NCI-H524 (cell line): ENCODE data around the gene PTPRCAP.
"Not testable (repeated sequence)": the region's sequence is repeated elsewhere in the genome, so short reads cannot be mapped to it uniquely, and the experiment has no call there.

Experiments used
- DNase-seq, 2 experiments: peaks; one replicate each; lab custom pipeline; 2025; lab: John Stamatoyannopoulos, UW

Gene PTPRCAP, protein sequence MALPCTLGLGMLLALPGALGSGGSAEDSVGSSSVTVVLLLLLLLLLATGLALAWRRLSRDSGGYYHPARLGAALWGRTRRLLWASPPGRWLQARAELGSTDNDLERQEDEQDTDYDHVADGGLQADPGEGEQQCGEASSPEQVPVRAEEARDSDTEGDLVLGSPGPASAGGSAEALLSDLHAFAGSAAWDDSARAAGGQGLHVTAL

DNA sequence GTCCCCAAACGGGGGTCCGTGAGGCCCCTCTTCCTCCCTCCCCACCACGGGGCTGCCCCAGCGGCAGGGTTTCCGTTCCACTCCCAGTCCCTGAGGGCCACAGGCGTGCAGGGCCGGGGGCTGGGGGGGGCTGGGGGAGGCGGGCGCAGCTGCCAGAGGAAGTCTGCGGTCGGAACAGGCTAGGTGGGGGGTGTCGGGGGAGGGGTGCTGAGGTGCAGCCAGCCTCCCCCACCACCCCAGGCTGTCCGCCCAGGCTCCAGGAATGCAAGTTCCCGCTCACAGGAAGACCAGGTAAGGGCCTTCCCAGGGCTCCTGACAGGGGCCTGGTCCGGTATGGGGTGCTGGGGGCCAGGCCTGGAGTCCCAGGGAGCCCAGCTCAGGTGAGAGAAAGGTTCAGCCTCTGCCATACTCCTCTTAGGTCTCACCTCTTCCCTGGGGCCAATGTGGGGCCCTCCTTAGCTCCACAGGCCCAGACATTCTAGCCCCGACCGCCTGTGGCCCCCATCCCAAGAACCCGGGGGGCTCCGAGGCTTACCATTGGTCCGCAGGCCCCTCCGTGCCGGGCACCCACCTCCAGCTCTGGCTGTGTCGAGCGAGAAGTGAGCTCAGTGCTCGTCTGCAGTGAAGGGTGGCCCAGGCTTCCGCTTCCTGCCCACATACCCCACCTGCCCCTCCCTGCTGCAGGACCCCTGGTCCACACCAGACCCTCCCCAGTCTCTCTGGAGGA is at the start of gene PTPRCAP:
Gene PTPRCAP, minus strand, starts transcription at position 601 of the 727 bp plus-strand sequence. Its CDS starts 63 bp downstream, at position 538.
- DNase-seq = no peak

DNA sequence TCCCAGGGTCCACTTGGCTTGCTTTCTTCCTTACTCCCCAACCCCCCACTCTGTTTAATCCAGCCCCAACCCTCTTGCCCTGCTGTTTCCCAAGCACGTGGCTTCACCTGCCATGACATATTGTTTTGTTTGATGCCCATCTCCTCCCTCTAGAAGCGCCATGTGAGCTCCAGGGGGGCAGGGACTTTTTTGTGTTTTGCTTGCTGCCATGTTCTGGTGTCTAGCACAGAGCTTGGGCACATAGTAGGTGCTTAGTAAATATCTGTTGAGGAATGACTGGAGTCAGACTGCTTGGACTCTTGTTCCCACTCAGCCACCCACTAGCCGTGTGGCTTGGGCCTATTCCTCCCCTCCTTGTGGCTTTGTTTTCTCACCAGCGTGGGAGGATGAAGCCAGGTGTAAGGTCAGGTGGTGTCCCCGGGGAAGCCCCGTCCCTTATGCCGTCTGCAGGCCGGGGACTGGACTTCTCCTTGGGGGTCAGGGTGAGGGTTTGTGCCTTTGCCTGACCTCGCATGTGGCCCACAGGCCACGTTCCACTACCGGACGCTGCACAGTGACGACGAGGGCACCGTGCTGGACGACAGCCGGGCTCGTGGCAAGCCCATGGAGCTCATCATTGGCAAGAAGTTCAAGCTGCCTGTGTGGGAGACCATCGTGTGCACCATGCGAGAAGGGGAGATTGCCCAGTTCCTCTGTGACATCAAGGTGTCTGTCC is 49.2 kb upstream of the PTPRCAP start:
- DNase-seq = no peak

DNA sequence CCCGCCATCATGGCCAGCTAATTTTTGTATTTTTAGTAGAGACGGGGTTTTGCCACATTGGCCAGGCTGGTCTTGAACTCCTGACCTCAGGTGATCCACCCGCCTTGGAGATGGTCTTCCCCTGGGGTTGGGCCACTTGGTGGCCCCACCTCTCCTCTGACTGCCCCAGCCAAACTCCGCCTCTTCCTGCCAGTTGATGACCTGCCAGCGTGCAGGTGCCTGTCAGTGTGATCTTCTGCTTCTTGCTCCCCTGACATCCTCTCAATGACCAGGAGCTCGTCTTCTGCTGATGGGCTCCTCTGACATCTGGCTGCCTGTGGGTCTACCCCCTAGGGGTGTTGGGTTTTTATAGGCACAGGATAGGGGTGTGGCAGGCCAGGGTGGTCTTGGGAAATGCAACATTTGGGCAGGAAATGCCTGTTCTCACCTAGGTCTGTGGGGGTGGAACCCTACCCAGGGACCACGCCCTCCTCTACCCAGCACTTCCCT is 48.4 kb upstream of the PTPRCAP start:
- not testable (repeated sequence) for DNase-seq

DNA sequence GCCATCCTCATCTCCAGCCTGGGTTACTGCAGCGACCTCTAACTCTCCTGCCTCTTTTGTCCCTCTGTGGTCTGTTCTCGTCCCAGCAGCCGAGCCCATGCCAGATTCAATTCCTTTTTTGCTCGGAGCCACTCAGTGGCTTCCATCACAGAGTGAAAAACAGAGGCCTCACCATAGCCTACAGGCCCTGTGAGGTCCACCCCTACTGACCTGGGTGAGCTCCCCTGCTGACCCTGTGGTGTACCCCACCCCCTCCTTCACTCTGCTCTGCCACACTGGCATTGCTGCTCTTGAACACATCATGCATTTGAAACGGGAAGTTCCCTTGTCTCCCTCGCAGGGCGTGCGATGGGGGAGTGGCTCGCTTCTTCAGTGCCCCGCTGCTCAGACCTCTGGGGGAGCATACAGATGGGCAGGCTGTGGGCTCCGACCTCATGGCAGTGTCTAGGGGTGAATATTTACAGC is 47.4 kb upstream of the PTPRCAP start:
- DNase-seq = no peak

DNA sequence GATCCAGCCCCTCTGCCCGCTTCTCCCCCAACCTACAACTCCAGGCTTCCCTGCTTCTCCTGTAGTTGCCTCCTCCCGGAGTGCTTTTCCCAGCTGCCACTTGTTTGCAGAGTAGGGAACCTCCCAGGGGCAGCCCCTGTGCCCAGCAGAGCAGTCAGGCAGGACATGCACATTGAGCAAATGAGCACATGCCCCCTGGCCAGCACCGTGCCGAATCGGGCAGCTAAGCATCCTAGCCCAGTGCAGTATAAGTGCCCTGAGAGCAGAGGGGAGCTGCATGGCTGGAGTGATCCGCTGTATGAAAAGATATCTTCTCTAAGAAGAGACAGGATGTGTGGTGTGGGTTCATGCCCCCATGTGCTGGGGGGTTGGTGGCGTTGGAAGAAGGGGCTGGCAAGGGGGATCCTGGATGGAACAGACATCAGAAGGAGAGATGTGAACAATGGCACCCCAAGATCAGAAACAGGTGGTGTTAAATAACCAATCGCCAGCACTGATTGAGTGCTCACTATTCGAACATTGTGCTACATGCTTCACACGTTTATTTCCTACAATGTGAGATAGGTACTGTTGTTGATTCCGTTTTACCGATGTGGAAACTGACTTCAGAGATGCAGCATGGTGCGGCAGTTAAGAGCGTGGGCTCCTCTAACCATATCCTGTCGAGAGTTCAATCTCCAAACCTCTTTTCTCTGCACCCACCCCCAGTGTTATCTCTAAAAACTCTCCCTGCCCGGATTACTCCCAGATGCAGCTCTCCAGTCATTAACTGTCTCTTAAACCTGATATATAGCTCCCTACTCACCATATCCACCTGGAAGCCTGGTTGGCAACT is 46.6 kb upstream of the PTPRCAP start:
- DNase-seq = no peak

DNA sequence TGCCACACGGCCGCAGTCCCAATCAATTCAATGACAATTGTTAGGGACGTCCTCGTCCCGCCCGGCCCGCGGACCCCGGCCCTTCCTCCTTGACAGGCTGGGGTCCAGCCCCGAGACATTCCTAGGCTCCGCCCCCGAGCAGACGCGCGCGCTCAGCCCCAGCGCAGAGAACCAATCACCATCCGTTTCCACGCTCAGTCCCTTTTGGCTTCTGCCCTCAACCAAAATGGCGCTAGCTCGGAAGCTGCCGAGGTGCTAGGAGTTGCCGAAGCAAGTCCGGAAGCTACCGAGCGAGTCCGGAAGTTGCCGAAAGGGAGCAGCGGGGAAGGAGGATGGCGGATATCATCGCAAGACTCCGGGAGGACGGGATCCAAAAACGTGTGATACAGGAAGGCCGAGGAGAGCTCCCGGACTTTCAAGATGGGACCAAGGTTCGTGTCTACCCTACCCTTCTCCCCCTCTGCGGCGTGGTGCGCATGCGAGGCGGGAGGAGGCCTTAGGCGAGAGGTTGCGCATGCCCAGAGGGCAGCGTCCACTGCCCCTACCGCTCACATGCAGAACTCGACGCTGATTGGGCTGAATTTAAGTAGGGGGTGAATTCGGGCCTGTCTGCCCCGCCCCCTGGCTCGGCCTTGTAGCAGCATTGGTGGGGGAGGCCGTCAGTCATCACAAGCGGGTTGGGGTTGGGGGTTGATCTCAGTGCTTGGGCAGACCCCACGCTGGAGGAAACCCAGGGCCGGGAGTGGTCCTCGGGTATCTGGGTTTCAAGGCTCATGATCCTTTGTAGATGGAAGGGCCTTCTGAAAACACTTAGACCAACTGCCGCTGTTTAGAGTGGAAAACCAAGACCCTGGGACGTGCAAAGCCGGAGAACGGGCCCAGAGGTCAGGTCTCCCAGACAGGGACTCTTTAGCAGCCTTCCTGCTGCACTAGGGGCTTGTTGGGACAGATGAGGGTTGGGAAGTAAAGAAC is 45.6 kb upstream of the PTPRCAP start, which contains the start of gene AIP:
Gene AIP, plus strand, starts transcription at position 200 of the 972 bp plus-strand sequence. Its CDS starts 133 bp downstream, at position 333.
- DNase-seq = peak; percentile 94 to 96

DNA sequence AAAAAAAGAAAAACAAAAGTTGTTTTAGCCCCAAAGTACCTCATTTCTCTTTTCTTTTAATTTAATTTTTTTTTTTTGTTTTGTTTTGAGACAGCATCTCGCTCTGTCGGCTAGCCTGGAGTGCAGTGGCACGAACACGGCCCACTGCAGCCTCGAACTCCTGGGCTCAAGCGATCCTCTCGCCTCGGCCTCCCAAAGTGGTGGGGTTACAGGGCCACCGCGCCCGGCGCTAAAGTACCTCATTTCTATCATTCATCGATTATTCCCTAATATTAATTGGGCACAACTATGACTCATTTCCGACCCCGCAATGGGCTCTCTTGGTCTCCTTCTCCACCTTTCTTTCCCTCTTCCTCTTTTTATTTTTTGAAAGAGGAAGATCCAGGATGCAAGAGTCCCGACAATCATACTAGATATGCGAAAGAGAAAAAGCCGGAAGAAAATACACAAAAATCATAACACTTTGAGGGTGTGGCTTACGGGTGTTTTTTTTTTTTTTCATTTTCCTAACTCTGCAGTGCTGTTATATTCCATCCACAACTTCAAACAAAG is 44.9 kb upstream of the PTPRCAP start:
- no peak for DNase-seq

DNA sequence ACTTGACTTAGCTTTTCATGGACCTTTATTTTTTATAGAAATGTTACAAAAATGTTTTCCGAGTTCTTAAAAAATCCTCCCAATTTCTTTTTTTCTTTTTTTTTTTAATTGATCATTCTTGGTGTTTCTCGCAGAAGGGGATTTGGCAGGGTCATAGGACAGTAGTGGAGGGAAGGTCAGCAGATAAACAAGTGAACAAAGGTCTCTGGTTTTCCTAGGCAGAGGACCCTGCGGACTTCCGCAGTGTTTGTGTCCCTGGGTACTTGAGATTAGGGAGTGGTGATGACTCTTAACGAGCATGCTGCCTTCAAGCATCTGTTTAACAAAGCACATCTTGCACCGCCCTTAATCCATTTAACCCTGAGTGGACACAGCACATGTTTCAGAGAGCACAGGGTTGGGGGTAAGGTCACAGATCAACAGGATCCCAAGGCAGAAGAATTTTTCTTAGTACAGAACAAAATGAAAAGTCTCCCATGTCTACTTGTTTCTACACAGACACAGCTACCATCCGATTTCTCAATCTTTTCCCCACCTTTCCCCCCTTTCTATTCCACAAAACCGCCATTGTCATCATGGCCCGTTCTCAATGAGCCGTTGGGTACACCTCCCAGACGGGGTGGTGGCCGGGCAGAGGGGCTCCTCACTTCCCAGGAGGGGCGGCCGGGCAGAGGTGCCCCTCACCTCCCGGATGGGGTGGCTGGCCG is 40.0 kb upstream of the PTPRCAP start:
- DNase-seq = not testable (repeated sequence)

DNA sequence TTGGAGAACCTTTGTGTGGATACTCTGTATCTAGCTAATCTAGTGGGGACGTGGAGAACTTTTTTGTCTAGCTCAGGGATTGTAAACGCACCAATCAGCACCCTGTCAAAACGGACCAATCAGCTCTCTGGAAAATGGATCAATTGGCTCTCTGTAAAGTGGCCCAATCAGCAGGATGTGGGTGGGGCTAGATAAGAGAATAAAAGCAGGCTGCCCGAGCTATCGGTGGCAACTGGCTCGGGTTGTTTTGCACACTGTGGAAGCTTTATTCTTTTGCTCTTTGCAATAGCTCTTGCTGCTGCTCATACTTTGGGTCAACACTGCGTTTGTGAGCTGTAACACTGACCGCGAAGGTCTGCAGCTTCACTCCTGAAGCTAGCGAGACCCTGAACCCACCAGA is 39.2 kb upstream of the PTPRCAP start:
- DNase-seq = not testable (repeated sequence)

DNA sequence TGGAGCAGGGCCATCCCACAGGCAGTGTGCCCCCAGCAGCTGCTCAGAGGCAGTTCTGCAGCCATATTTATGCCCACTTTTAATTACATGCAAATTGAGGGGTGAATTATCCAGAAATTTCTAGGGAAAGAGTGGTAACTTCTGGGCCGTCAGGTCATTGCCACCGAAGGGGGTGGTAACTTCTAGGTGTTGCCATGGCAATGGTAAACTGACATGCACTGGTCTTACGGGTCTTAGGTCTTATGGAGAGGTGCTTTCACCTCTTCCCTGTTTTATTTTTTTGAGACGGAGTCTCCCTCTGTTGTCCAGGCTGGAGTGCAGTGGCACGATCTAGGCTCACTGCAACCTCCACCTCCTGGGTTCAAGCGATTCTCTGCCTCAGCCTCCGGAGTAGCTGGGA is 35.4 kb upstream of the PTPRCAP start:
- DNase-seq = no peak

DNA sequence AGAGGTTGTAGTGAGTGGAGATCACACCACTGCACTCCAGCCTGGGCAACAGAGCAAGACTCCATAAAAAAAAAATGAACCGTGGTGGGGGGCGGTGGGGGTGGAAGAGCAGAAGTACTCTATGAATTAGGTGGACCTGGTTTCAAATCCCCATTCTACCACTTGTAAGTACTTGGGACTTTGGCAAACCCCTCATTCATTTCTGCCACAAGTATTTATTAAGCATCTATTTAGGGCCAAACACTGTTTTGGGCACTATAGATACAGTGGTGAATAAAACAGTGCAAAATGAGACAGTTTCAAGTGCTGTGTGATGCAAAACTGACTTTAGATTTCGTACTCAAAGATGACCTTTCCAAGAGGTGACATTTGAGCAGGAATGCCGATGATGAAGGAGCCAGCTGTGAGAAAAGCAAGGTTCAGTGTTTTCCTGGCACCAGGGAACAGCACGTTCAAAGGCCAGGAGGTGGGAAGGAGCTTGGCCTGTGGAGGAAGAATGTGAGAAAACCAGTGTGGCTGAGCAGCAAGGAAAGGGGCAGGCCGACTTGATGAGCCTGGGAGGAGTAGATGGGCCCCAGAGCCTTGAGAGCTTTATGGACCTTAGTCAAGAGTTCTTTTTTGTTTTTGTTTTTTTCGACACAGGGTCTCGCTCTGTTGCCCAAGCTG is 33.0 kb upstream of the PTPRCAP start:
- no peak for DNase-seq

DNA sequence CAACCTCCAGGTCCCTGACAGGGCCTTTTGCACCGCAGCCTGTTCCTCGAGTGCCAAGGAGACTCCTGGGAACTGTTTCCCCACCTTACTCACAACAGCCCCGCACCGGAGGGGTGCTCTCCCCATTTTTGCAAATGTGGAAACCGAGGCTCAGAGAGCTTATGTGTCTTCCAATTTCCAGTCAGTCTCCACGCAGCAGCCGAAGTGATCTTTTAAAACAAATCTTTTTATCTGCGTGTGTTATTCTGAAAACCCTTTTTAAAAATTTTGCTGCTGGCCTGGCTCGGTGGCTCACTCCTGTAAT is 32.0 kb upstream of the PTPRCAP start:
- no peak for DNase-seq

DNA sequence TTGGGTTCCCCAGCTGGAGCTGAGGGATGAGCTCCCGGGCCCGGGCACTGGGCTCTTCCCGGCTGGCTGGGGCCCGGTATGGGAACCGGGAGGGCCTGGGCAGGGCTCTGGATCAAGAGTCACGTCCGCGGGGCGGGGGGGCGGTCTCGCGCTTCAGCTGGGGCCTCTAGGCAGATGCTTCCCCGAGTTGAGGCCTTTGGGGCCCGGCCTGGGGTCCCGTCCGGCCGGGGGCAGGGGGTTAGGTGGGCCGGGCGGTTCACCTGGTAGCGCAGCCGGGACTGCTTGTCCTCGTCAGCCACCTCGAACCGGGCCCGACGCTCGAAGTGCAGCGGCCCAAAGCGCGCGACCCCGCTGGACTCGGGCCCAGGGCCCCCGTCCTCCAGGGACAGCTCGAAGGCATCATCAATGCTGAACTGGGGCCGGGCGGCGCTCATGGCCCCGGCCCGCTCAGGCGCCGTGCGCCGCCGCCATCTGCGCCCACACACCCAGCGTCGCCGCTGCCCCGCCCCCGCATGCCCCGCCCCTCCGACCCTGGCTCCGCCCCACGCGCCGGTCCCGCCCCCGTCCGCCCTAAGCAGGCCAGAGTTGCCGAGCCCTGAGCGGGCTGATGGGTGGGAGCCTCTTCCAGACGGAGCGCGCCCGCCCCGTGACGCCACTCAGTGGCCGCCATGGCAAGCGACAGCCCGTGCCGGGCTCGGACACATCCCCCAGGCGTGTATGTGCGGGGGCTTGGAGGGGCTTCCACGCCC is 31.5 kb upstream of the PTPRCAP start, which contains the start of gene TMEM134:
Gene TMEM134, minus strand, starts transcription at position 493 of the 749 bp plus-strand sequence. Its CDS starts 59 bp downstream, at position 434.
- DNase-seq = peak; percentile 71 to 88

DNA sequence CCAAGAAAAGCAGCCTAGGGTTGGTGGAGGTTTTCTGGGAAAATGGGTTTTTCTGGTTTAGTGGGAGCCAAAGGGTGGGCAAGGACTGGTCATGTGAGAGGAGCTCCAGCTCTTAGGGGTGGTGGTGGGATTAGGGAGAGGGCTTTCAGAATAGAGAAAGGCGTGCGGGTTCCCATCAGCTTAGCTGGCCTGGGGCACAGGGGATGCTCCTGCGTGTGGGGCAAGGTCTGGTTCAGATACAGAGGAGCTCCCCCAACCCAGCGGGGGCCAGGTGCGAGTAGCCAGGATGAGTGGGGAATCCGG is 30.9 kb upstream of the PTPRCAP start:
- no peak for DNase-seq

DNA sequence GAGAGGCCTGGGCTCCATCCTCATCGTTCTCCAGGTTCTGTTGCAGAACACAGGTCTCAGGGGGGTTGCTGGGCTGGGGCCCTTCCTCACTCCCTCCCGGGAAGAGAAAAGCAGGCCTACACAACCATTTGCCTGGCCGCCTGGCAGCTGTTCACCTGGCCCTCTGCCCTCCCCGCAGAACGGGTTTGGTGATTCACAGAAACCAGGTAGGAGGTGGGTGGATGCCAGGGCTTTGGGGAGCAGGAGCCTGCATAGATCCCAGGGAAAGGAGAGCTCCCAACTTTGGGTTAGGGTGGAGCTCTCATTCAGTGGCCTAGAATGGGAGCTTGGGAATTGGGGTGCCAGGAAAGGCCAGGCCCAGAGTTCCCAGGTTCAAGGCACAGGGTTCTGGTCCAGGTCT is 30.6 kb upstream of the PTPRCAP start:
- no peak for DNase-seq

DNA sequence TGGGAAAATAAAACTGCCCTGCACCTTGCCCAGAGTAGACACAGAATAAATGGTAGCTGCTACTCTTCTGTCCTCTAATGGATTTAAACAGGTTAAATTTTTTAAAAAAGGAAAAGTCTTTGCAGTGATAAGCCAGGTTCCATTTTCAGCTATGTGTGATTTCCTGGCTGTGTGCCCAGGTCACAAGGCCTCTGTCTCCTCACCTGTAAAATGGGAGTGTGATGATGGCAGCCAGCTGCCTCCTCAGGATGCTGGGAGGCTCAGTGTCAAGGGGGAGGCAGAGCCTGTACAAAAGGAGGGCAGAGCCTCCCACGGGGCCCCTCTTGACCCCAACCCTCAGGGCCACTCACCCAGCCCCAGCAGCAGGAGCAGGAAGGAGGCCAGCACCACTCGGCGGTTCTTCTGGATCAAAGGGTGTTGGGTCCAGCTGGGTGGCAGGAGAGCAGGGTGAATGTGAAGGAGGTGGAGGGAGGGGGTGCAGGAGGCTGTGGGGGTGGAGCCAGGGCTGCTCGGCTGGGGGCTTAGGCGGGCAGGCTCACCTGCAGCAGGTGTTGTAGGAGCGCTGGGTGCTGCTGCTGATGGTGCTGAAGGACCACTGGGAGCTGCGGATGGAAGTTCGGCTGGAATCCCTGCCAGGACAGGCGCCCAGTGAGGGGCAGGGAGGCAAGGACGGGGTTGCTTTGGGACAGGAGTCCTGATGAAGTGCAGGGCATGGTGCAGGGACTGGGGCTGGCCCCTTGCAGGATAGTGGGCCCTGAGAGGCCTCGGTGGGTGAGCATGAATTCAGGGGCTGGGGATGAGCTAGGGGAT is 29.7 kb upstream of the PTPRCAP start:
- DNase-seq = no peak

DNA sequence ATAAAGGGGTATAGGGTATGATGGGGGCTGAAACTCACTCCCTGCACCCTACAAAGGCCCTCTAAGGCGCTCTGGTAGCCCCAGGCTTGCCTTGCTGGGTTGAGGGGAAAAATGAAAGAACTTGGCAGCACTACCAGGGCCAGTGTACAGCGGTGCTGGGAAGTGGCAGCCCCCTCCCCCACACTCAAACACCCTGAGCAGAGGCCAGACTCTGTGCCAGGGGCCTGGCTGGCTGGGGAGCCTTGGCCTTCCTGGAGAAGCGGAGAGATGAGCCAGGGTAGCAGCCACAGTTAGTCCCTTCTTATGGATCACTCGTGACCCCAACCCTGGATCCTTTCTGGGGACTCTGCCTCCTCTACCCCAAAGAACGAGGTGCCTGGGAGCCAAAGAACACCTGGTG is 28.9 kb upstream of the PTPRCAP start:
- no peak for DNase-seq

DNA sequence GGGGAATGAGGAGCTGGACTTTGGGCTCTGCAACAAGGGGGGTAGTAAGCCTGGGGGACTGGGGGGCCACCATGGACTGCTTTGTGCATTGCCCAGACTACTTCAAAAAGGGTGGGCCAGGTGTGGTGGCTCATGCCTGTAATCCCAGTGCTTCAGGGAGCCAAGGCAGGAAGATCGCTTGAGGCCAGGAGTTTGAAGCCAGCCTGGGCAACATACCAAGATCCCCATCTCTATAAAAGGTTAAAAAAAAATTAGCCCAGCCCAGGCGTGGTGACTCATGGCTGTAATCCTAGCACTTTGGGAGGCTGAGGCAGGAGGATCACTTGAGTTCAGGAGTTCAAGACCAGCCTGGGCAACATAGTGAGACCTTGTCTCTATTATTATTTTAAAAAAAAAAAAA is 28.0 kb upstream of the PTPRCAP start:
- not testable (repeated sequence) for DNase-seq
